ENCODE results near the gene POLG. TPM values are rescaled to one million over a fixed set of nuclear protein-coding genes. Genes with fewer than 3 reads are reported as not detected.

POLG gene
- total and polyA plus RNA-seq, 2 donors (not counting 1 experiment from before 2014, with no cell fraction given), result 81.1 to 144 TPM

DNA sequence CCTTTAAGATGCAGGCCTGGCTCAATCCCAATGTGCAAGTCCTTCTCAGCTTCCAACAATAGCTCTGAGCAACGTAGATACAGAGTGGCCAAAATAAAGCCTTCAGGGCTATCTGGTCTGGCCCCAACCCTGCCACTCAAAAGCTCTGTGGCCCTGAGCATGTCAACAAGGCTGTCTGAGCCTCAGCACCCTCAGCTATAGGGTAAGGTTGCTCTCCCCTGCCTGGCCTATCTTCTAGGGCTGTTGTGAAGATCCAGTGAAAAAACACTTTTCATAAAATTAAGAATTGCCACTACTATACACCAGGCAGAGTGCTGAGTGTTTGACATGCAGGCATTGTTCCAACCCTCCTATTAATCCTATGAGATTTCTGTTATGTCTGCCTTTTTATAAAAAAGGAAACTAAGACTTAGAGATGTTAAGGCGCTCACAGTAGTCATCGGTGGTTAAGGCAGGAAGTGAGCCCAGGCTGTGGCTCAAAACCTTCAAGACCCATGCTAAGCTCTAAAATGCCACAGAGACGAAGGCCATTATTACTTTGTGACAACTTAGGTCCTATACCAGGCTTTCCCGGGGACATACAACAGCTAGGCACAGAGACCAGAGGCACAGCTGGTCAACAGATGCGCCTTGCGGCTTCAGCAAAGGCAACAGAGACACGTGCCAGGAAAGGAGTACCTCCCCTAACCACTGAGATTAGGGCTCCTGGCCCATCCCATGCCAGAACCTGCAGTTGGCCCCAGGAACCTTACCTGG lies 5.1 kb downstream of the POLG start:
- H3K4me2 ChIP-seq (replicated peaks; ENCODE audit: low read depth, low read length, poor library complexity, severe bottlenecking), result no peak overlapping the region
- H3K9me3 Mint-ChIP-seq (ENCODE audit: insufficient read depth), result no peaks in the 10 kb centered on the region
- no peaks in the 10 kb centered on the region for H3K27me3 Mint-ChIP-seq
- peaks cover 79% of the 10 kb centered on the region for H3K79me2 ChIP-seq (ENCODE audit: control insufficient read depth, insufficient read depth, low read length)
- no peaks in the 10 kb centered on the region for H3K9me3 ChIP-seq (ENCODE audit: control extremely low read depth in 1 of 3, control insufficient read depth in 2 of 3, insufficient read depth in 1 of 3, low read length in 2 of 3)
- ChIA-PET POLR2A (no interaction called here), CTCF (interaction anchor here (1.7 kb wide), 1 partner anchor 29 kb away, joined by 9 read pairs; no protein-coding TSS in a partner anchor)
- no peak for ATAC-seq (ENCODE audit: low read depth)
- no peak overlapping the region for H2AFZ ChIP-seq (ENCODE audit: insufficient read depth, low read depth, low read length, poor library complexity, severe bottlenecking)
- H3K9ac ChIP-seq (ENCODE audit: low read length), result no peak overlapping the region
- no peak for DNase-seq
- peaks cover 7 to 86% of the 10 kb centered on the region in 2 experiments for H3K36me3 ChIP-seq (replicated peaks in 1 of 2; ENCODE audit: control extremely low read depth in 1 of 2, control insufficient read depth in 1 of 2, extremely low read depth in 1 of 2, insufficient read depth in 2 of 2, low read length in 1 of 2)
- no peak overlapping the region for H3K4me3 Mint-ChIP-seq
- H3K27ac Mint-ChIP-seq, result no peak overlapping the region
- intact Hi-C loops (cut with micrococcal nuclease), result no loop called here
- peaks cover 36% of the 10 kb centered on the region for H3K4me1 Mint-ChIP-seq
- H3K4me1 ChIP-seq (ENCODE audit: control insufficient read depth in 2 of 2, insufficient read depth in 2 of 2, low read length in 2 of 2), result peaks cover 26 to 47% of the 10 kb centered on the region in 2 donors
- peaks cover 94% of the 10 kb centered on the region for H4K20me1 ChIP-seq (ENCODE audit: control insufficient read depth, insufficient read depth, low read length, poor library complexity, severe bottlenecking)
- H3K4me3 ChIP-seq (ENCODE audit: control extremely low read depth in 1 of 5, extremely low read depth in 1 of 5, insufficient read depth in 1 of 5, low read depth in 2 of 5, low read length in 4 of 5), result no peak overlapping the region
- TF ChIP-seq, protein P1, sequence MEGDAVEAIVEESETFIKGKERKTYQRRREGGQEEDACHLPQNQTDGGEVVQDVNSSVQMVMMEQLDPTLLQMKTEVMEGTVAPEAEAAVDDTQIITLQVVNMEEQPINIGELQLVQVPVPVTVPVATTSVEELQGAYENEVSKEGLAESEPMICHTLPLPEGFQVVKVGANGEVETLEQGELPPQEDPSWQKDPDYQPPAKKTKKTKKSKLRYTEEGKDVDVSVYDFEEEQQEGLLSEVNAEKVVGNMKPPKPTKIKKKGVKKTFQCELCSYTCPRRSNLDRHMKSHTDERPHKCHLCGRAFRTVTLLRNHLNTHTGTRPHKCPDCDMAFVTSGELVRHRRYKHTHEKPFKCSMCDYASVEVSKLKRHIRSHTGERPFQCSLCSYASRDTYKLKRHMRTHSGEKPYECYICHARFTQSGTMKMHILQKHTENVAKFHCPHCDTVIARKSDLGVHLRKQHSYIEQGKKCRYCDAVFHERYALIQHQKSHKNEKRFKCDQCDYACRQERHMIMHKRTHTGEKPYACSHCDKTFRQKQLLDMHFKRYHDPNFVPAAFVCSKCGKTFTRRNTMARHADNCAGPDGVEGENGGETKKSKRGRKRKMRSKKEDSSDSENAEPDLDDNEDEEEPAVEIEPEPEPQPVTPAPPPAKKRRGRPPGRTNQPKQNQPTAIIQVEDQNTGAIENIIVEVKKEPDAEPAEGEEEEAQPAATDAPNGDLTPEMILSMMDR (IDR thresholded peaks at IDR 0.05), result no peak
- TF ChIP-seq EZH2 (IDR thresholded peaks at IDR 0.05; ENCODE audit: borderline replicate concordance, insufficient read depth, low read depth, low read length, poor library complexity, severe bottlenecking), result no peak
- 59% methylated on average over 8 of the region's 8 CpGs for WGBS (ENCODE audit: insufficient coverage)
- H3K27ac ChIP-seq (ENCODE audit: low read length in 2 of 2), result no peak overlapping the region
- H3K27me3 ChIP-seq (replicated peaks in 1 of 4; ENCODE audit: control extremely low read depth in 1 of 4, control insufficient read depth in 3 of 4, insufficient read depth in 4 of 4, low read length in 3 of 4), result no peaks in the 10 kb centered on the region

Measured in B cell (primary cell).